ENCODE data around the gene LDB2.

LDB2 gene

GRCh38 chr4:16685536-16685935, 212.9 kb downstream of the LDB2 start:
- no peak for DNase-seq (ENCODE audit: low spot score)

DNA sequence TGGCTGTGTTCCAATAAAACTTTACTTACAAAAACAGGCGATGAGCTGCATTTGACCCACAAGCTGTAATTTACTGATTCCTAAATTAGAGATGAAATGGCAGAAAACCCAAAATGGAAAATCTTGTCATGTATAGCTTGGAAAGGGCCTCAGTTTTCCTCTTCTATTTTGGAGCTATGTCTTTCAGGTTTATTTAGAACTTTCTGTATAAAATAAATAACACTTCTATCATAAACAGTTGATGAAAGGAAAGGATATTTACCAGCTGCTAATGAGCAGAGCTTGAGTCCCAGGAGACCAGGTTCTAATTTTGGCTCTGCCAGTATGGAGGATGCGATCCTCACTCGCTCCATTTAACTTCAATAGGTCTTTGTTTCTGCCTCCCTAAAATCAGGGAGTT, 213.5 kb downstream of the LDB2 start:
- DNase-seq (ENCODE audit: low spot score): no peak

- no peak for DNase-seq (ENCODE audit: low spot score)
These were observed 214.3 kb downstream of the LDB2 start for GRCh38 chr4:16684097-16684496.

DNA sequence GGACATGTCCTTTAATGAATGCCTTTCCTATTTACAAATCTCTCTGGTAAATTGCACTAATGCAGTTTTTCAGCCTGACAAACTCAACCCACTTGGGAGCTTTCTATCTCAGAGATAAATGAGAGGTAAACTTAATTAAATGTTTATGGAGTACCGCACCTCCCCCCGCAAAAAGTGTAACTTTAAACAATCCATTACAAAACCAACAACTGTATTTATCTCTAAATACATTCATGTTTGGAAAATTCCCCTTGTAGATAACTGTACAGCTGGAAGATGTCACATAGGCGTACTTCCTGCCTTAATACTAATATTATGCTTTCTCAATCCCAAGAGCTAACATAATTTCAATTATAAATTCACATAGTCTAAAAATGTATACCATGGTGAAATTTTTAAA, 215.5 kb downstream of the LDB2 start:
- DNase-seq (ENCODE audit: low spot score): no peak

GRCh38 chr4:16677001-16677944, 221.2 kb downstream of the LDB2 start:
- no peak for DNase-seq (ENCODE audit: low spot score)

GRCh38 chr4:16676230-16676770, 222.1 kb downstream of the LDB2 start:
- DNase-seq (ENCODE audit: low spot score): no peak

DNA sequence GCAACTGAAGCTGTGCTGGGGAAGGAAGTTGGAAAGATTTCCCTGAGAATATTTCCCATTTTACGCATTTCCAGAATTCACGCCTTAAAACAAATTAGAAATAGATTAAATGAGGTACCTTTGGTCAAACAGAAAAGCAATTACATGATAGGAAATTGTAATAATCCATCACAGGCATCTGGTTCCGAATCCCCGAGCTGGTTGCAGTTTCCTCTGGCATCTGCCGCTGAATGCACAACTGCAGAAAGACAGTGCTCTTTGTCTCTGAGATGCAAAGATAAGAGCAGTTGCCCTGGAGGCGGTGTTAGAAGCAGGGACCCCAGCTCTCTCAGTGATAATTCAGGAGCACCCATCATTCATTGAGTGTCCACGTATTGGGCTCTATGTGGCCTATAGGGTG, 224.4 kb downstream of the LDB2 start:
- DNase-seq (ENCODE audit: low spot score): no peak

GRCh38 chr4:16672421-16672820, 226.0 kb downstream of the LDB2 start:
- no peak for DNase-seq (ENCODE audit: low spot score)

GRCh38 chr4:16671741-16672140, 226.7 kb downstream of the LDB2 start:
- no peak for DNase-seq (ENCODE audit: low spot score)

DNA sequence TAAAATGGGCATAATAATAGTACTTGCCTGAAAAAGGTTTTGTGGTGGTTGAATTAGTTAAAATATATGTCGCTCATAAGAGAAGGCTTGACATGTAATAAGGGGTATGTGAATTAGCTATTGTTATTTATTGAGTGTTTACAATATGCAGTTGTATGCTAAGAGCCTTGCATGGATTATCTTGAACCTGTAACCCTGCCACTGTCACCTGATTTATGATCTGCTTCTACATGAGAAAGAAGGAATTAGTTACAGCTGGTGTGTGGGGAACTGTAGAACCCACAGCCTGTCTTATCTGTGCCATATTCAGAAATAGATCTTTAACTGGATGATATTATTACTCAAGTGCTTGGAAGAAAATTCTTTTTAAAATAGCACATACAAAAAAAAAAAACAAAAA, 227.7 kb downstream of the LDB2 start:
- DNase-seq (ENCODE audit: low spot score): no peak

DNA sequence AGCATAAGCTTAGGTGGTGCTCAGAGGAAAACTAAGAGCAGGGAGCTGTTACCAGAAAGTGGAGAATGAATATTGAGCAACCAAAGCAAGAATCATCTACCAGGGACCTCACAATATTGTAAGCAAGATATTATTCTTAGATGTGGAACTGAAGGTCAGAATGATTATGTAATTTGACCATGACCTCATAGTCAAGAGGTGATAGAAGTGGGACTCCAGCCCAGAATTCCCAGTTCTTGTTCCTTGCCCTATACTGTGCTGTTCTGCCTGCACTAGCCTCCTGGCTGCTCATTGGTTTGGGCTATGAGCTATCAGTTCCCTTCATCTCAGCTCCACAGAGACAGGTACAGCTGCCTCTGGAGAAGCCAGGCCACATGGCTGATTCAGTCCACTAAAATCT, 229.4 kb downstream of the LDB2 start:
- DNase-seq (ENCODE audit: low spot score): no peak

- no peak for DNase-seq (ENCODE audit: low spot score)
These were observed 230.0 kb downstream of the LDB2 start for GRCh38 chr4:16668488-16668887.

- no peak for DNase-seq (ENCODE audit: low spot score)
These were observed 231.0 kb downstream of the LDB2 start for GRCh38 chr4:16667464-16667863.

GRCh38 chr4:16665942-16666551, 232.4 kb downstream of the LDB2 start:
- DNase-seq (ENCODE audit: low spot score): no peak

DNA sequence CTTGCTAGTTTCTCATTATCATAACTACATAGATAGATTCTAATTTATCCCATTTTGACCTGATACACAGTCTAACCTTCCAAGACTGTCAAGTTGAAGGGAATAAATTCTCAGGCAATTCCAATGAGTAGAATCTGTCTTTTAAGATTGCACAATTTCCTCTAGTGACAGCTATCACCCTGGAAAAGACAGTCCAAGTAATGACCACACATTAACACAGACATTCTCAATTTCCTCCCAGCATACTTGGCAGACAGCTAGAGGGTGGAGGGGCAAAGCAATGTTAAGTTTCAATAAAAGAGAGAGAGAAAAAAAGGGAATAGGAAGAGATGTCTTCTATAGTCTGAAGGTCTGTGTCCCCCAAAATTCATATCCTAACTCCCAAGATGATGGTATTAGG, 234.7 kb downstream of the LDB2 start:
- DNase-seq (ENCODE audit: low spot score): no peak

DNA sequence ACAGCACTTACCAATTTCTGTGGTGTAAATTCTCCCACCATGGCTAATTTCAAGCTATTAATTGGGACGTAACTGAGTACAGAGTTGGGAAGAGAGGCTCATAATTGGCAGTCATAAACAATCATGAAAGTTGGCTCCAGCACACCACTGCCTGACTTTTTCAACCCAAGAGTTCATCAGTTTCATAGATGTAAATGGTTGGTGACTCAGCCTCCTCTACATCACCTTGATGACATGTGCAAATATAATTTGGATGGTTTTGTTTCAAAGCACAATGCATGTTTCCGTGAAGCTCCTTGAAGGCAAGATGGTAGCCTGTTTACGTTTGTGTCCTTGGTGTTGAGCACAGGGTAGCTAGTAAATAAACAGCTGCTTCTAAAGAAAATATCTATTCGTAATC, 235.1 kb downstream of the LDB2 start:
- no peak for DNase-seq (ENCODE audit: low spot score)

GRCh38 chr4:16661813-16662212, 236.6 kb downstream of the LDB2 start:
- no peak for DNase-seq (ENCODE audit: low spot score)

GRCh38 chr4:16660656-16661055, 237.8 kb downstream of the LDB2 start:
- no peak for DNase-seq (ENCODE audit: low spot score)

DNA sequence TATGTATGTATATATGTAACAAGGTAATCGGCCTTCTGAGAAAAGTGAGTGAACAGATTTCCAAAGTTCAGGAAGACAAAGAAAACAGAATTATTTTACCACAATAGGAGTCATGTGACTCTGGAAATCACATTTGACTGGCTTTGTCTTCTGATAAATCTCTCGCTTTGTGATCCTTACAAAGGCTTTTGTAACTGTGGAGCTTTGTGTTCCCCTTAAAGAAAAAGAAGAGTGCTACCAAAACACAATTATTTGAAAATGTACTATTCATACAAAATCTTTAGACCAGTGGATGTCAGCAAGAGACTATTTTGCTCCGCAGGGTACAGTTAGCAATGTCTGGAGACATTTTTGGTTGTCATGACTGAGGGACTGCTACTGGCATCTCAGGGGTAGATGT, 238.8 kb downstream of the LDB2 start:
- DNase-seq (ENCODE audit: low spot score): no peak

DNA sequence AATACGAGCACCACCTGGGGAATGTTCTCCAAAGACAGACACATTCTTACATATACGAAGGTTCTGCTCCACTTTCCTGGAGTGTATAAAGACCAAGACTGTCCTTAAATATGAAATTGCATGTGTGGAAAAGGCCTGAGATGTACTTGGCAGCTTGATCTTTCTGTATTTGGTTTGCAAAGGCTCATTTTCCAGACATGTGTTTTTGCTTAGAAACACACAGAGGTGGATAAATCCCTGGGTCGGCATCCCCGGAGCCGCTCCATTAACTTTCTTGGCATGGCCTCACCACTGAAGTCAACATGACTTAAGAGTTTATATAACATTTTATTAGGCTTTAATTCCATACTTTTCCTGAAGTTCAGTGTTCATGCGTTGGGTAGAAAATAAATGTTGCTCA, 239.4 kb downstream of the LDB2 start:
- no peak for DNase-seq (ENCODE audit: low spot score)

DNA sequence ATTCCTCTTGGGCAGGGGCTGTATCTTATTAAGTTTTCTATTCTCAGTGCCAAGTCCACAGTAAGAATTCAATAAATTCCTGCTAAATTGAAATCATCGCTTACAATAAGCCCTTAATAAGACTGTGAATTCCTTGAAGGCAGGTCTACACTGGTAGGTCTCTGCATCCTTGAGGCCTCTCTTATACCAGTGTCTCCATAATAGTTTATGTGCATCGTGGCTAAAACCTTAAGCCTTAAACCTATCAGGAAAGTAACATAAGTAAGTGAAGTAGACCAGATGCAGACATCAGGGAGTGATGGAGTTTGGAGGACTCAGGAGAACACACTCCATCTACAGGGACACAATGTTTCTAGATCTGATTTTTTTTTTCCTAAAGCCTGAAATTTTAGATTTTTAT, 240.3 kb downstream of the LDB2 start:
- DNase-seq (ENCODE audit: low spot score): no peak

DNA sequence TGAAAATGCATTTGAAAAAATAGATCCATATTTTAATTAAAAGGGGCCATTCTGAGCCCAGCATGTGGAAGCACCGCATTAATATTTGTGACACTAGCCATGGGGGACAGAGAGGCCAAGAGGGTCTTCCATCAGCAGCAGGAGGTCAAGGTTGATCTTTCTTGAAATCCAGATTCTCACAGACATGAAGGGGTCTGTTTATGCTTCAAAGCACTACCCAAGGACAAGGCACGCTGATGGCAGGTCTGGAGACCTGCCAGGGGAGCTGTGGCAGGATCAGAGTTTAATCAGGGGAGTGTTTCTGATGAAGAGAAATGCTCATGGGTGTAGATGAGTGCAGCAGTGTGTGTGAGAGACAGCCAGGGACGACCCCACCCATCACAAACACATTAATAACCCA, 243.3 kb downstream of the LDB2 start:
- no peak for DNase-seq (ENCODE audit: low spot score)

- no peak for DNase-seq (ENCODE audit: low spot score)
These were observed 245.6 kb downstream of the LDB2 start for GRCh38 chr4:16652732-16653305.

Measured in ecto neural progenitor cell (in vitro differentiated cells).